Lower leg skin (tissue), 4 donors: ENCODE results near the gene BTBD17. TPM values are rescaled to one million over a fixed set of nuclear protein-coding genes. Genes with fewer than 3 reads are reported as not detected.

ENCODE experiments used
- DNase-seq, 2 donors: peaks; one replicate each; pipeline ENCODE4 v3.0.0-alpha.2; 2019; ENCODE audit warnings: low spot score in 2 of 2
- H3K4me3 ChIP-seq: fragments of 200-600 bp; sonication (generic); 2 replicates; pipeline ENCODE4 v1.5.1; 2017; ENCODE audit warnings: mild to moderate bottlenecking, low read depth; ENCODE audit not compliant: poor library complexity, severe bottlenecking
- POLR2A ChIP-seq, 2 donors: fragments of 450-650 bp; IDR thresholded peaks; one replicate each; pipeline ENCODE4 v1.6.1; 2016 to 2017; ENCODE audit warnings: antibody characterized with exemption in 2 of 2, mild to moderate bottlenecking in 1 of 2, moderate library complexity in 1 of 2
- WGBS, 2 donors: methylation state at CpG; one replicate each; pipeline ENCODE4 v1.1.5; 2018; 5-methylcytosine and 5-hydroxymethylcytosine counted together
- intact Hi-C: fragments of 100-400 bp; cut with DNase I; formaldehyde crosslinking; loops from one replicate; pipeline ENCODE4 v1.15.0; 2023; ENCODE audit warnings: low total_unique reads
- total RNA-seq, 4 donors: library from RNA; depleted of rRNA; stranded (reverse); fragments of >200 nt; gene quantifications; one replicate each; pipeline ENCODE4 v1.1.0, GENCODE V29; 2016
- TF ChIP-seq, protein P1 (sequence below), 3 donors: fragments of 450-650 bp; IDR thresholded peaks; one replicate each; pipeline ENCODE4 v1.5.1; 2016; ENCODE audit warnings: antibody characterized with exemption in 3 of 3, mild to moderate bottlenecking in 3 of 3, moderate library complexity in 2 of 3

The BTBD17 gene
- total RNA-seq, 4 donors from 2014 or later: 0.22 TPM; not detected in 3

DNA sequence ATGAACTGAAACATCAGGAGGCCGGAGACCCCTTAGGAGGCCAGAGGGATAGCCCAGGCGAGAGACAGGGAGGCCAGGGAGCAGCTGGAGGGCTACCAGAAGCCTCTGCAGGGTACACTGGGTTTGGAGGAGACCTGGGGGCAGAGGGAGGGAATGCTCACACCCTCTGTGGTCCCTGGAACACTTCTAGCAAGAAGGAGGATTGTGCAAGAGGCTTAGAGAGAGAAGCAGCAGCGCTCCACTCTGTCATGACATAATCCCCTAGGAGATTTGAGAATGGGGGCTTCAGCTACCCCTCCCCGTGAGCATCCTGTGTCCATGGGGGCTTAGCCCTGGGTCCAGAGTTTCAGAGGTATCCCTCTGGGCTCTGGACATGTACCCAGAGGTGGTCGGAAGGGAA is 21.5 kb upstream of the BTBD17 start:
- no peak overlapping the region for H3K4me3 ChIP-seq
- intact Hi-C loops: no loop called here
- TF ChIP-seq POLR2A (IDR thresholded peaks at IDR 0.05): no peak
- TF ChIP-seq, protein P1, sequence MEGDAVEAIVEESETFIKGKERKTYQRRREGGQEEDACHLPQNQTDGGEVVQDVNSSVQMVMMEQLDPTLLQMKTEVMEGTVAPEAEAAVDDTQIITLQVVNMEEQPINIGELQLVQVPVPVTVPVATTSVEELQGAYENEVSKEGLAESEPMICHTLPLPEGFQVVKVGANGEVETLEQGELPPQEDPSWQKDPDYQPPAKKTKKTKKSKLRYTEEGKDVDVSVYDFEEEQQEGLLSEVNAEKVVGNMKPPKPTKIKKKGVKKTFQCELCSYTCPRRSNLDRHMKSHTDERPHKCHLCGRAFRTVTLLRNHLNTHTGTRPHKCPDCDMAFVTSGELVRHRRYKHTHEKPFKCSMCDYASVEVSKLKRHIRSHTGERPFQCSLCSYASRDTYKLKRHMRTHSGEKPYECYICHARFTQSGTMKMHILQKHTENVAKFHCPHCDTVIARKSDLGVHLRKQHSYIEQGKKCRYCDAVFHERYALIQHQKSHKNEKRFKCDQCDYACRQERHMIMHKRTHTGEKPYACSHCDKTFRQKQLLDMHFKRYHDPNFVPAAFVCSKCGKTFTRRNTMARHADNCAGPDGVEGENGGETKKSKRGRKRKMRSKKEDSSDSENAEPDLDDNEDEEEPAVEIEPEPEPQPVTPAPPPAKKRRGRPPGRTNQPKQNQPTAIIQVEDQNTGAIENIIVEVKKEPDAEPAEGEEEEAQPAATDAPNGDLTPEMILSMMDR (IDR thresholded peaks at IDR 0.05): no peak
- no peak for DNase-seq
- whole genome bisulfite sequencing, 2 donors: 85 to 86% methylated on average over 5 of the region's 5 CpGs

DNA sequence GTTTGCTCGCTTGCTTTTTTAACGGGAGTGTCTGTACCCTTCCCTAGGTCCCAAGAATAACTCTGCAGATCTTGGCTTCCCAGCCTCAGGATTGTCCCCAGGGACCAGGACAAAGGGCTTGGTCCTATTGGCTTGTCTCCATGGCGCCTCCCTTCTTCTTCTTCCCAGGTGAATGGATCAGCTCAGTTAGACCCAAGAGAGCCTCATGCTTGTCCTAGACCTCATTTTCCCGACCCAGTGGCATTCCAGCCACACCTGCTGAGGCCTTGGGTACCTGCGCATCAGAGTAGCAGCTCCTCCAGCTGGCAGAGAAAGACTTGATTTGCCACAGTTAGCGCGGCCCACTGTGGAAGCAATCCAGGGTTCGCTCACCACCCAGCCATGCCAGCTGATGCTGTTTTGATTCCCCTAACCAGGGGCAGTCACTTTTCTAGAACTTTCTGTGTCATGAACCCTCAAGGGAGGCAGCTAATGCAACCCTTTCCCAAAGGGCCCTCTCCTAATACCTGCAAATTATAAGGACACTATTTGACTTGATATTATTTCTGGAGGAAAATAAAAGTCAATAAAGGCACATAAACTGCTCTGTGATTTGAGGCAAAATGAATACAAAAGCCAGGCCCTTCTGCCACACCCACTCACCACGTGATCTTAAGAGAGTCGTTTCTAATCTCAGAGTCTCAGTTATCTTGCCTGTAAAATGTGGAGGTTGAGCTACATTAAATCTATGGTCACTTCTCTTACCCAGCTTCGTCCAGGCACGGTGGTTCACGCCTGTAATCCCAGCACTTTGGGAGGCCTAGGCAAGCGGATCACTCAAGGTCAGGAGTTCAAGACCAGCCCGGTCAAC is 19.5 kb upstream of the BTBD17 start:
- intact Hi-C loops: no loop called here
- TF ChIP-seq POLR2A (IDR thresholded peaks at IDR 0.05): no peak
- TF ChIP-seq, protein P1 (IDR thresholded peaks at IDR 0.05): no peak
- WGBS, 2 donors: 62 to 71% methylated on average over 15 of the region's 15 CpGs
- DNase-seq: no peak
- H3K4me3 ChIP-seq: no peak overlapping the region

DNA sequence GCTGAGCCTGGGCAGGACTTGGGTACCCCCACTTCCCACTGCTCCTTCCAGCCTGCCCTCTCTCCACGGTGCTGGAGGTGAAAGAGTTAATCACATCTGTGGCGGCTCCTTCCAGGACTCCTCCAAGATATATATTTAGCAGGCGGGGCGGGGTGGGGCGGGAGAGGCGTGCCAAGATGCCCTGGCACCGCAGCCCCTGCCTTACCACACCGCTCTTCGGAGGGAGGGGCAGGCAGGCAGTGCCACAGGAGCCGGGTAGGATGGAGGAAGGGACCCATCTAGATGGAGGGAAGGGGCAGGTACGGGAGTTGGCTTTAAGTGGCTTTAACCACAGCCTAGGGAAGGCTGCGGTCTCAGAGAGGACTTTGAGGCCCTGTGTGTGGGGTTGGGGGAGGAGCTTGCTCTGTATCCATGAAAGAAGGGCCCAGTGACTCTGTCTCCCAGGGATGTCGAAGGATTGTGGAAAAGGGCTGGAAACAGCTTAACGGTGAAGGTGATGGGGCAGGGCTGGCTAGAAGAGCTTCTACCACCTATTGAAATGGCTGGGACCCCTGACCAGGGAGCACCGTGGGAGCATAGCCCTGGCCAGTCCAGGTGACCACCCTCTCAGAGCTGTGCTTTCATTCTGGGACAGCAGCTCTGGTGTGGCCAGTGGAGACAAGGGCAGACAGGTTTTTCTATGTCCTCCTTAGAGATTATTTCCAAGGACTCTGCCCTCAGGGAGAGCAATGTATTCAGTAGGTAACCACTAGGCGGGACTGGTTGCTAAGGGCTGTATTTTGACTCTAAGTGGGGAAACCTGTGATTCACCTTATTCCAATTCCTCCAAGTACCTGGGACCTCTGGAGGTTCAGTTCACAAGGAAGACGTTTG is 18.7 kb upstream of the BTBD17 start:
- 23 to 26% methylated on average over 15 to 17 of the region's 17 CpGs for WGBS, 2 donors
- intact Hi-C loops: no loop called here
- TF ChIP-seq POLR2A (IDR thresholded peaks at IDR 0.05): no peak
- no peak overlapping the region for H3K4me3 ChIP-seq
- DNase-seq: peak in 1 of 2 donors; percentile 30

DNA sequence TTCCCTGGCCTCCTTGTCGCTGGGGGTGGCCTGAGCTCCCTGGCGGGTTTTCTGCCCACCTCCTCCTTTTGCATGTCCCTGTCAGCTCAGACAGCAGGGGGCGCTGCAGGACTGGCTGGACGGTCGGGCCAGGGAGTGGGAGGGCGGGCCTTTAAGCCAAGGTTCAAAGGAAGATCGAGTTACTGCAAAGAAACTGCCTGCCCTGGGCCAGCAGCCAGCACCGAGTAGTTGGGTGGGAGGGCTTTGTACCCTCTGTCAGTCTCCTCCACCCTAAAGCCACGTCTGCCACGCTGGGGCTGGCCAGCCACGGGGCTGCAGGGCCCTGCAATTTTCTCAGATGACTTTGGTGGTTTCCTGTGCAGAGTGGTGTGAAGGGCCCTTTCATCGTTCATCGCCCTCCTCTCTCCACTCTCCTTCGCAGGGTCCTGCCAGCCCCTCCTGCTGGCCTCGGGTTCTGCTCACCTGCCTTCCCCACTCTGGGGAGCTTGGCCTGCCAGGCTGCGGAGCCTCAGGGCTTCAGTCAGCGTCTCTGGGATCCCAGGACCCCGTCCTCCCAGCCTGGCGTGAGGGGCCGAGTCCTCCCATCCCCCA is 17.9 kb upstream of the BTBD17 start:
- 9 to 16% methylated on average over 19 to 20 of the region's 20 CpGs for WGBS, 2 donors
- intact Hi-C loops: loop anchor here (2.0 kb wide), 1 partner anchor 77 kb away; no protein-coding TSS in a partner anchor

DNA sequence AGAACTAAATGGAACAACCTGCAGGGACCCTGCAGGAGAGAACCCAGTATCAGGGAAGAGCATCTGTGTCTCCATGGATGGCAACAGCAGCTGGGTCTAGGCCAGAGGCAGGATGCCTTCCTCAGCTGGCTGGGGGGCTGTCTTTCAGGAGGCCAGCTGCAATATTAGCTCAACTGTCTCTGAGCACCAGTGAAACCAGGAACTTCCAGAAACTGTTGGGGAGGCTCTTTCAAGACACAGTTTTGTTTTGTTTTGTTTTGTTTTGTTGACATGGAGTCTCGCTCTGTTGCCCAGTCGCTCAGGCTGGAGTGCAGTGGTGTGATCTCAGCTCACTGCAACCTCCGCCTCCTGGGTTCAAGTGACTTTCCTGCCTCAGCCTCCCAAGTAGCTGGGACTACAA is 13.2 kb upstream of the BTBD17 start:
- H3K4me3 ChIP-seq: no peak overlapping the region
- TF ChIP-seq, protein P1 (IDR thresholded peaks at IDR 0.05): no peak
- no peak for TF ChIP-seq POLR2A (IDR thresholded peaks at IDR 0.05)
- DNase-seq: no peak
- WGBS, 2 donors: 68 to 77% methylated on average over 3 of the region's 3 CpGs
- intact Hi-C loops: no loop called here

More for the DNA sequence above, 17.9 kb upstream of the BTBD17 start:
- peak; percentile 87 to 98 for DNase-seq
- no peak for TF ChIP-seq POLR2A (IDR thresholded peaks at IDR 0.05)
- TF ChIP-seq, protein P1 (IDR thresholded peaks at IDR 0.05): peak in 1 of 3 donors; percentile 10
- H3K4me3 ChIP-seq: no peak overlapping the region
